NCI-H2196 (cell line): Measurements from ENCODE around the gene GOSR1.
"Not testable (repeated sequence)": the region's sequence is repeated elsewhere in the genome, so short reads cannot be mapped to it uniquely, and the experiment has no call there.

ENCODE experiments used
- DNase-seq: peaks from one replicate; lab custom pipeline; 2025; ENCODE audit not compliant: unreplicated experiment; lab: John Stamatoyannopoulos, UW

The GOSR1 gene

DNA sequence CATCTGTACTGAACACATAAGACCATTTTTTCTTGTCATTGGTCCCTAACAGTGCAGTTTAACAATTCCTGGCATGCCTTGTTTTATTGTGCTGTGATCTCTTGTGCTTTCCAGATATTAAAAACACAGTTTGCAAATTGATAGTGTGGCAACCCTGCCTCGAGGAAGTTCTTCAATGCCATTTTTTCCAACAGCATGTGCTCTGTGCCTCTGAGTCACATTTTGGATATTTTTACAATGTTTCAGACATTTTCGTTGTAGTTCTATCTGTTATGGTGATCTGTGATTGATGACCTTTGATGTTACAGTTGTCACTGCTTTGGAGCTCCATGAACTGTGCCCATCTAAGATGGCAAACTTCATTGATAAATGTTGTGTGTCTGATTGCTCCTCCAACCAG is 66.2 kb downstream of the GOSR1 start:
- DNase-seq: no peak

DNA sequence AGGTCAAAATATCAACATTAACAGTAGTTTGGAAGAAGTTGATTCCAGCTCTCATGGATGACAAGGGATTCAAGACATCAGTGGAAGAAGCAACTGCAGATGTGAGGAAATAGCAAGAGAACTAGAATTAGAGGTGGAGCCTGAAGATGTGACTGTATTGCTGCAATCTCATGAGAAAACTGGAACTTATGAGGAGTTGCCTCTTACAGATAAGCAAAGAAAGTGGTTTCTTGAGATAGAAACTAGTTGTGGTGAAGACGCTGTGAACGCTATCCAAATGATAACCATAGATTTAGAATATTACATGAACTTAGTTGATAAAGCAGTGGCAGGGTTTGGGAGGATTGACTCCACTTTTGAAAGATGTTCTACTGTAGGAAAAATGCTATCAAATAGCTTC is 67.8 kb downstream of the GOSR1 start:
- no peak for DNase-seq

GRCh38 chr17:30547778-30548573 is 70.8 kb downstream of the GOSR1 start:
- DNase-seq: no peak

GRCh38 chr17:30549181-30549580 is 72.0 kb downstream of the GOSR1 start:
- not testable (repeated sequence) for DNase-seq

- DNase-seq: no peak
Measured at GRCh38 chr17:30549864-30550511, 72.8 kb downstream of the GOSR1 start.

- no peak for DNase-seq
Measured at GRCh38 chr17:30550512-30551273, 73.5 kb downstream of the GOSR1 start.

- DNase-seq: not testable (repeated sequence)
Measured at GRCh38 chr17:30551274-30551995, 74.2 kb downstream of the GOSR1 start.

GRCh38 chr17:30551996-30552339 is 74.8 kb downstream of the GOSR1 start:
- no peak for DNase-seq

- no peak for DNase-seq
Measured at GRCh38 chr17:30552994-30553566, 75.9 kb downstream of the GOSR1 start.

DNA sequence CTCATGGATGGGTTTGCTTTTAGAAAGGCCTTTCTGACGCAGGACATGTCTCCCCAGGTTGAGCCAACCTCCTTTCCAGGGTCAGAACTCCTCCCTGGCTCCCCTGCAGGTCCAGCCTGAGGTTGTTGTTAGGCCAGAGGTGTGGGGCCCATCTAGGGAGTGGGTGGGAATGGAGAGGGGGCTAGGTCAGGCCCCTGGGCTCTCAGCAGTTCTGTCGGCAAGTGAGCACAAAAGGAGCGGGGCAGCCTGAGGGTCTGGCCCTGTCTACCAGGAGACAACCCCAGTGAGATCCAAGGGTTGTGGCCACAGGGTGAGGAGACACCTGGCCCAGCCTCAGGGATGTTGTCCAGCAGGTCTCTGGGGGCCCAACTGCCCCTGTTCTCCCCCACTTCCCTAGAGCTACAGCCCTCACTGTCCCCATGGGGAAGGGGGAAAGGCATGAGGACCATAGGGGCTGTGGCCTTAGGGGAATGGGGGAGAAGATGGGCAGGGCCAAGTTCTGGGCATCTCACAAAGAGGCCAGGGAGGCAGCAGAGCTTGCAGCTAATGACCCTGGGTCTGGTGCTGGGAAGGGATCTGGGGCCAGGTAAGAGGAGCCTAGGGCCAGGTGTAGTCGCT is 76.7 kb downstream of the GOSR1 start:
- not testable (repeated sequence) for DNase-seq

DNA sequence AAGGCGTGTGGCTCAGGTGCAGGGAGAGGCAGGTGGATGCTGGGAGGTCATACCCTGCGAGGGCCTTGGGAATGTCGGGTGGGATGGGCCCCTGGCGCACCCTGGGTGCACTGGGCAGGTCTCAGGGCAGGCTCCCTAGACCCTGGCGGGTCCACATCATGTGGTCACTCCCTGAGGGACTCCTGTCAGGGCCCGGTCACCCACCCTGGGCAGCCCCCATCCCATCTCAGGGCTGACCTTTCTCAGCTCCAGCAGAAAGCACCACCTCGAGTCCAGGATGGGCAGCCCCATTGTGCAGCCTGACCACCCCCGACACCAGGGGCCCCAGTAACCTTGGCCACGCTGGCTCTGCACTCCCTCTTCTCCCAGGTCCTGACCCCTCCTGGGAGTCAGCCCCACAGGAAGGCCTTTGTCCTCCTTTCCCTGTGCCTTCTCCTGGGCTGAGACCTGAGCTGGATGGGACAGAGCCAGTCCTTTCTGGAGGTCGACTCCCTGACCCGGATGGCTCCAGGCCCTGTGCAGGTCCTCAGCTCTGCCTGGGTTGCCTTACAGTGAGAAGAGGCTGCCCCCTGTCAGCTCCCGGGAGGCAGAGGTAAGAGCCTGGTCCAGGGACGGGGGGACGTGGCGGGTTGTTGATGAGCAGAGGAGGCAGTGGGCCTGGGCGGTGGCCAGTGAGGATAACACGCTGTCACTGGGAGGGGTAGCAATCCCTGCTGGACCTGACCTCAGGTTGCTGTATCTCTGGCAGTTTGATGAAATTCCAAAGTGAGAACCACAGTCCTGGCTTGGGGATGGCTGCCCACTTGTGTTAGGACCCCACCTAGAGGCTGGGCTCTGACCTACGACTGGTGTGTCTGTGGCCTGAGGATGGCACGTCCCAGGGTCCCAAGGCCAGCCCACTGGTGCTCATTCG is 77.9 kb downstream of the GOSR1 start:
- no peak for DNase-seq

- no peak for DNase-seq
Measured at GRCh38 chr17:30555942-30556341, 78.7 kb downstream of the GOSR1 start.

GRCh38 chr17:30556374-30557332 is 79.4 kb downstream of the GOSR1 start:
- DNase-seq: no peak

DNA sequence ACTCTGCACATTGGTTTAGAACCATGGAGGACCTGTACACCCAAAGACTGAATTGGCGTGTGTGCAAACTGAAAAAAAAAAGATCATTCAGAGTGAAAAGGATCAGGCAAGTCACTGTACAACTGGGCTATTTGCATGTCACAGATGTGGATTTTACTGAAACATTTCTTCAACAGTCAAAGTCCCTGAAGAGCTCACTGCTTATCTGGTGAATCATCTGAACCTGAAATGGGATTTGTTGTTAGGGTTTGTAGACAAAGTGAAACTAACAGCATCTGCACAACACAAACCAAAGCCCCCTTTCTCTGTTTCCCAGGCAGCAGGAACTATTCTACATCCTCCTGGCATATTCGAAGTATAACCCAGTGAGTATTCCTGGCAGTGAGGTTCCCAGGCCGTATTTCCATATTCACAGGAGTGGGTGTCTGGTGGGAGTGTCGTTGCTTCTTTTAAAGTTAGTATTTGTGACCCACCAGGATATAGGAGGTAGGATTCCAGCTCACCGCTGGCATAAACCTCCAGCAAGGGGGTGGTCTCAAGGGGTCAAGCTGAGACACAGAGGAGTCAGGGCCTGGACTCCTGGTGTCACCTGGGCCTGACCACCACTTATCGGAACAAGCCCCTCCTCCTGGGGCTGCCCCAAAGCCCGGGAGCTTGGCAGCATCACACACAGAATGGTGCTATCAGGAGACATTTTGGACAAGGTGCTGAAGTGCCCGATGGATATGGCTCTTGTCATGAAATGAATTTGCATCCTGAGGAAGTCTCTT is 80.9 kb downstream of the GOSR1 start:
- DNase-seq: no peak

GRCh38 chr17:30558686-30559545 is 81.7 kb downstream of the GOSR1 start:
- DNase-seq: no peak

DNA sequence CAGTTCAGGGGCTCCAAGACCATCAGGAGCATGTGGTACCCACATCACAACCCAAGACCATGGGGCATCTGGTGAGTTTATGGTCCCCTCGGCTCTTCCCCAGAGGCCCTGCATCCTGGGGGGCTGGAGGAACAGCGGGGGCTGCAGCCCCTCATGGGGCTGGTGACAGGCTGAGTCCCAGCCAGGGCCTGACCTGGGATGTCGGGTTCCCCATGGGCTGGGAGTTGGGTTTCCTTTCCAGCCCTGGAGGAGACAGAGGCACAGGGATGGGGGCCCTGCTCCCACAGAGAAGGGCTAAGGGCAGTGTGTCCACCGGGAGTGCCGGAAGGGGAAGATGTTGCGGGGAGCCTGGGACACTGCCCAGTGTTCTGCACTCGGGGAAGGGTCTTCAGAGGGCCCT is 82.4 kb downstream of the GOSR1 start:
- DNase-seq: no peak
